PC-9 (cell line): ENCODE results near the gene AP1G1.

Source experiments
- CTCF ChIP-seq: fragments of 200-600 bp; sonication (generic); conservative IDR thresholded peaks from 2 replicates; pipeline ENCODE4 v1.6.1; 2017; ENCODE audit warnings: mixed run types, antibody characterized with exemption, mild to moderate bottlenecking, moderate library complexity
- EZH2 ChIP-seq: fragments of 200-600 bp; sonication (generic); IDR thresholded peaks from 2 replicates; pipeline ENCODE4 v1.8.0; 2017; ENCODE audit warnings: antibody characterized with exemption, low read depth

GRCh38 chr16:71748226-71748625 lies 60.4 kb downstream of the AP1G1 start:
- TF ChIP-seq CTCF = no peak
- no peak for TF ChIP-seq EZH2
